Lower lobe of right lung (tissue), 2 donors: ENCODE data around the gene ZXDC. TPM values are rescaled to one million over a fixed set of nuclear protein-coding genes. Genes with fewer than 3 reads are reported as not detected.

Experiments
- ATAC-seq, 2 donors: fragments of 200-7000 bp; cut with Tn5 transposase; one replicate each; pipeline ENCODE4 v1.9.1; 2020 to 2022; ENCODE audit warnings: mild to moderate bottlenecking in 2 of 2, moderate library complexity in 2 of 2
- DNase-seq: peaks from one replicate; pipeline ENCODE4 v3.0.0-alpha.2; 2020
- H3K27ac ChIP-seq: fragments of 200-600 bp; one replicate; pipeline ENCODE4 v1.8.0; 2022
- H3K27me3 ChIP-seq: fragments of 200-600 bp; one replicate; pipeline ENCODE4 v1.8.0; 2022; ENCODE audit warnings: low read depth
- H3K36me3 ChIP-seq: fragments of 200-600 bp; one replicate; pipeline ENCODE4 v1.8.0; 2022; ENCODE audit warnings: mild to moderate bottlenecking
- H3K4me1 ChIP-seq: fragments of 200-600 bp; one replicate; pipeline ENCODE4 v1.8.0; 2022
- H3K4me3 ChIP-seq: fragments of 200-600 bp; one replicate; pipeline ENCODE4 v1.8.0; 2022; ENCODE audit warnings: mild to moderate bottlenecking
- H3K9me3 ChIP-seq: fragments of 200-600 bp; one replicate; pipeline ENCODE4 v1.8.0; 2022
- intact Hi-C: fragments of 100-400 bp; cut with DNase I; formaldehyde crosslinking; loops from one replicate; pipeline ENCODE4 v1.11.0; 2022
- total RNA-seq: library from RNA; stranded (reverse); fragmentation: NEBNext Ultra II Directional; extraction: Animal tissue kit (Norgen Biotek cat#: 25700); gene quantifications from one replicate; pipeline ENCODE4 v1.2.1, GENCODE V29; 2021
- TF ChIP-seq, protein P1 (sequence below): fragments of 200-600 bp; IDR thresholded peaks from one replicate; pipeline ENCODE4 v1.8.0; 2022; ENCODE audit warnings: antibody characterized with exemption, mild to moderate bottlenecking
- donor health status: DM: no; HTN: yes; CAD: no; lungs with severe emphysema.

Gene ZXDC
- total RNA-seq, 1 donor from 2014 or later = 40.4 TPM

GRCh38 chr3:126500016-126500415, 24.3 kb upstream of the ZXDC start:
- Histone ChIP-seq H3K9me3 (no peaks in the 10 kb centered on the region), H3K27me3 (no peaks in the 10 kb centered on the region), H3K4me3 (no peak overlapping the region), H3K36me3 (no peaks in the 10 kb centered on the region), H3K27ac (no peak overlapping the region), H3K4me1 (no peaks in the 10 kb centered on the region)
- intact Hi-C loops = no loop called here
- DNase-seq = no peak
- ATAC-seq = no peak
- TF ChIP-seq, protein P1, sequence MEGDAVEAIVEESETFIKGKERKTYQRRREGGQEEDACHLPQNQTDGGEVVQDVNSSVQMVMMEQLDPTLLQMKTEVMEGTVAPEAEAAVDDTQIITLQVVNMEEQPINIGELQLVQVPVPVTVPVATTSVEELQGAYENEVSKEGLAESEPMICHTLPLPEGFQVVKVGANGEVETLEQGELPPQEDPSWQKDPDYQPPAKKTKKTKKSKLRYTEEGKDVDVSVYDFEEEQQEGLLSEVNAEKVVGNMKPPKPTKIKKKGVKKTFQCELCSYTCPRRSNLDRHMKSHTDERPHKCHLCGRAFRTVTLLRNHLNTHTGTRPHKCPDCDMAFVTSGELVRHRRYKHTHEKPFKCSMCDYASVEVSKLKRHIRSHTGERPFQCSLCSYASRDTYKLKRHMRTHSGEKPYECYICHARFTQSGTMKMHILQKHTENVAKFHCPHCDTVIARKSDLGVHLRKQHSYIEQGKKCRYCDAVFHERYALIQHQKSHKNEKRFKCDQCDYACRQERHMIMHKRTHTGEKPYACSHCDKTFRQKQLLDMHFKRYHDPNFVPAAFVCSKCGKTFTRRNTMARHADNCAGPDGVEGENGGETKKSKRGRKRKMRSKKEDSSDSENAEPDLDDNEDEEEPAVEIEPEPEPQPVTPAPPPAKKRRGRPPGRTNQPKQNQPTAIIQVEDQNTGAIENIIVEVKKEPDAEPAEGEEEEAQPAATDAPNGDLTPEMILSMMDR = no peak

DNA sequence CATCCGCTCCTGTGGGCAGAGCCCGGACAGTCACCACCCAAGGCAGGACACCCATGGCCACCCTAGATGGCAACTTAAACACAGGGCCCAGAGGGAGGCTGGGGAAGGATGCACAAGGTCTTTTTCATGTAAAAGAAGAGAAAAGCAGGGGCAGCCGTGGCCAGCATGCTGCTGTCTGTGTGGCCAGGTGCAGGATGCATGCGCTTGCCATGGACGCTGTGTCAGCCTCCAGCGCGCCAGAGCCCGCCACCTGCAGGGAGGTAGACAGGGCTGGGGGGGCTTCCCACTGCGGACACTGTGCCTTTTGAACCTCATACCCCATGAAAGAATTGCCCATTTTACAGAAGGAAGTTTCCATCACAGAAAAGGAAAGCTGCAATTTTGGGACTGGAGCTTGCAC, 23.7 kb upstream of the ZXDC start:
- intact Hi-C loops = no loop called here

DNA sequence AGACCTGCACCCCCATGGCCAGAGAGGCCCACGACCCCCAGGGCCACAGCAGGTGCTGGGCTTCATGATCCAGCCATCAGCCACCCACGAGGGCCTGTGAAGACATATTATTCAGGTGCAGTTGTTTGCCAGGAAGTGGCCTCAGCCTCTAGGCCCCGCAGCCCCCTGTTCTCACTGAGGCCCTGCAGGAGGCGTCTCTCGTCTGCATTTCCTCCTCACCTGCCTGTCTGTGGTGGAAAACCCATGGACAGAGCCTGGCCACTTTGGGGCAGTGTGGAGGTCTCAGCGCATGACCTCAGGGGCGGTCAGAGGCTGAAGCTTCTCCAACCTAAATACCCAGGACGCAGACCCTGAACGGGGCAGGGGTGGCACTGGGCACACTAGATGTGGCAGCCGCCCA, 23.2 kb upstream of the ZXDC start:
- no peak for DNase-seq
- no peak overlapping the region for H3K4me3 ChIP-seq
- H3K4me1 ChIP-seq = no peaks in the 10 kb centered on the region
- intact Hi-C loops = no loop called here
- H3K9me3 ChIP-seq = no peaks in the 10 kb centered on the region
- H3K27ac ChIP-seq = no peak overlapping the region
- ATAC-seq = no peak
- TF ChIP-seq, protein P1 = no peak
- H3K27me3 ChIP-seq = no peaks in the 10 kb centered on the region
- no peaks in the 10 kb centered on the region for H3K36me3 ChIP-seq

More for the DNA sequence above, 23.7 kb upstream of the ZXDC start:
- H3K27ac ChIP-seq = no peak overlapping the region
- no peak for DNase-seq
- H3K4me1 ChIP-seq = no peaks in the 10 kb centered on the region
- no peaks in the 10 kb centered on the region for H3K27me3 ChIP-seq
- no peaks in the 10 kb centered on the region for H3K36me3 ChIP-seq
- H3K9me3 ChIP-seq = no peaks in the 10 kb centered on the region
- TF ChIP-seq, protein P1 = no peak
- no peak overlapping the region for H3K4me3 ChIP-seq
- no peak for ATAC-seq

DNA sequence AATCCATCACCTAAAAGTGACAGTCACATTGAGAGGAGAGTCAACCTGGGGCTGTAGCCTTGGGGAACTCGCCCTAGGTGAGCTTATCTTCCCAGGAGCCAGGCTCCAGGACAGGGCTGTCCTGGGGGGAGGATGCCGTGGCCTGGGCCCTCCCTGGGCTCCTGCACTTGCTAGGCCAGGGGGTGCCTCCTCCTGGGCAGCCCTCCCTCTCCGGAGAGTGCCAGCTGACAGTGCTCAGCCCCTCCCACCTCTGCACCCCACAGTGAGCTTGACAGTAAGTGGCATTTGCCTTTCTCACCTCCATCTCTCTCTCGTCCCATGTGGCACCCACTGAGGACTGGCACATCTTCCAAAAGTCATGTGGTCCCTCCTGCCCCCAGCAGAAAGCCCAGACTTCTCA, 22.8 kb upstream of the ZXDC start:
- no peaks in the 10 kb centered on the region for H3K36me3 ChIP-seq
- H3K27me3 ChIP-seq = no peaks in the 10 kb centered on the region
- H3K4me3 ChIP-seq = no peak overlapping the region
- no peaks in the 10 kb centered on the region for H3K4me1 ChIP-seq
- H3K9me3 ChIP-seq = no peaks in the 10 kb centered on the region
- DNase-seq (no peak), ATAC-seq (no peak)
- no peak overlapping the region for H3K27ac ChIP-seq
- TF ChIP-seq, protein P1 = no peak
- intact Hi-C loops = no loop called here

GRCh38 chr3:126497956-126498355, 22.3 kb upstream of the ZXDC start:
- no peaks in the 10 kb centered on the region for H3K27me3 ChIP-seq

More at GRCh38 chr3:126497956-126498355, 22.3 kb upstream of the ZXDC start:
- intact Hi-C loops = no loop called here
- Histone ChIP-seq H3K27ac (no peak overlapping the region), H3K9me3 (no peaks in the 10 kb centered on the region), H3K4me1 (no peaks in the 10 kb centered on the region), H3K36me3 (no peaks in the 10 kb centered on the region), H3K4me3 (no peak overlapping the region)
- ATAC-seq (no peak), DNase-seq (no peak)
- TF ChIP-seq, protein P1 = no peak
